ENCODE data around the gene TBC1D22B.

DNA sequence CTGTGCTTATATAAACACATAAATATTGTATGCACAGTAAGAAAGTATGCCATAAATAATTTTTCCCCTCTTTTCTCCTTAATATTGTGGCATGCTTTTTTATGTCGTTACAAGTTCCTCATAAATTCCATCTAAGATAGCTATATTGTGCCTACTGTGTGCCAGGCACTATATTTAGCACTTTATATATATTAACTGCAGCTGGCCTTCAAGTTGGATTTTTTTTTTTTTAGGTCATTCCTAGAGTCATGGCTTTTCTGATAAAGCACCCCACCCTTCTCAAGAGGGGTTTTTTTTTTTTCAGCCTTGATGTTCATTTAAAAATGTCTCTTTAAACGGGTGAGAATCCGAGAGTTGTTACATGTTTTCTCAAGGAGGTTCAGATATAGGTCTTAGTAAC lies 53.4 kb downstream of the TBC1D22B start:
- TF ChIP-seq GATA2 (IDR thresholded peaks at IDR 0.05; ENCODE audit: low read depth, low read length) (no peak), GATA3 (IDR thresholded peaks at IDR 0.05; ENCODE audit: low read depth, low read length) (no peak)
